ENCODE data around the gene MCTP1. TPM values are rescaled to one million over a fixed set of nuclear protein-coding genes. Genes with fewer than 3 reads are reported as not detected.
"Not testable (repeated sequence)": the region's sequence is repeated elsewhere in the genome, so short reads cannot be mapped to it uniquely, and the experiment has no call there.

The MCTP1 gene
- total RNA-seq, 1 donor from 2014 or later, result not detected

- no peaks in the 10 kb centered on the region for H3K4me1 Mint-ChIP-seq
- DNase-seq, result no peak
- H3K9me3 Mint-ChIP-seq, result no peaks in the 10 kb centered on the region
- H3K4me3 Mint-ChIP-seq, result no peak overlapping the region
- no peaks in the 10 kb centered on the region for H3K36me3 Mint-ChIP-seq (ENCODE audit: low read depth)
- no peak overlapping the region for H3K27ac Mint-ChIP-seq
- H3K27me3 Mint-ChIP-seq, result peaks cover 4% of the 10 kb centered on the region
- intact Hi-C loops (cut with micrococcal nuclease), result no loop called here
Observed at GRCh38 chr5:95235439-95235982, 49.4 kb downstream of the MCTP1 start.

GRCh38 chr5:95229646-95230045 lies 55.2 kb downstream of the MCTP1 start:
- H3K4me1 Mint-ChIP-seq, result no peaks in the 10 kb centered on the region
- intact Hi-C loops (cut with micrococcal nuclease), result no loop called here
- no peak overlapping the region for H3K27ac Mint-ChIP-seq
- no peaks in the 10 kb centered on the region for H3K36me3 Mint-ChIP-seq (ENCODE audit: low read depth)
- no peak overlapping the region for H3K4me3 Mint-ChIP-seq
- H3K9me3 Mint-ChIP-seq, result no peaks in the 10 kb centered on the region
- no peaks in the 10 kb centered on the region for H3K27me3 Mint-ChIP-seq
- DNase-seq, result no peak

- DNase-seq, result no peak
- Mint-ChIP-seq H3K9me3 (no peaks in the 10 kb centered on the region), H3K36me3 (ENCODE audit: low read depth) (no peaks in the 10 kb centered on the region), H3K4me1 (no peaks in the 10 kb centered on the region), H3K4me3 (no peak overlapping the region), H3K27me3 (no peaks in the 10 kb centered on the region), H3K27ac (no peak overlapping the region)
- intact Hi-C loops (cut with micrococcal nuclease), result no loop called here
Observed at GRCh38 chr5:95224701-95225459, 60.0 kb downstream of the MCTP1 start.

GRCh38 chr5:95223566-95224258 lies 61.2 kb downstream of the MCTP1 start:
- no peak for DNase-seq
- no peak overlapping the region for H3K27ac Mint-ChIP-seq
- no peak overlapping the region for H3K4me3 Mint-ChIP-seq
- no peaks in the 10 kb centered on the region for H3K4me1 Mint-ChIP-seq
- intact Hi-C loops (cut with micrococcal nuclease), result no loop called here
- no peaks in the 10 kb centered on the region for H3K36me3 Mint-ChIP-seq (ENCODE audit: low read depth)
- H3K9me3 Mint-ChIP-seq, result no peaks in the 10 kb centered on the region
- H3K27me3 Mint-ChIP-seq, result no peaks in the 10 kb centered on the region

- Mint-ChIP-seq H3K27me3 (no peaks in the 10 kb centered on the region), H3K4me3 (no peak overlapping the region), H3K4me1 (no peaks in the 10 kb centered on the region), H3K27ac (no peak overlapping the region), H3K9me3 (no peaks in the 10 kb centered on the region), H3K36me3 (ENCODE audit: low read depth) (no peaks in the 10 kb centered on the region)
- DNase-seq, result no peak
- intact Hi-C loops (cut with micrococcal nuclease), result no loop called here
Observed at GRCh38 chr5:95222836-95223235, 62.1 kb downstream of the MCTP1 start.

- no peaks in the 10 kb centered on the region for H3K27me3 Mint-ChIP-seq
- no peak overlapping the region for H3K4me3 Mint-ChIP-seq
Observed at GRCh38 chr5:95221234-95221633, 63.7 kb downstream of the MCTP1 start.

GRCh38 chr5:95220381-95220780 lies 64.5 kb downstream of the MCTP1 start:
- Mint-ChIP-seq H3K27ac (no peak overlapping the region), H3K4me3 (no peak overlapping the region), H3K4me1 (no peaks in the 10 kb centered on the region), H3K36me3 (ENCODE audit: low read depth) (no peaks in the 10 kb centered on the region), H3K27me3 (no peaks in the 10 kb centered on the region), H3K9me3 (no peaks in the 10 kb centered on the region)
- intact Hi-C loops (cut with micrococcal nuclease), result no loop called here
- no peak for DNase-seq

More at GRCh38 chr5:95221234-95221633, 63.7 kb downstream of the MCTP1 start:
- no peak for DNase-seq
- intact Hi-C loops (cut with micrococcal nuclease), result no loop called here
- Mint-ChIP-seq H3K9me3 (no peaks in the 10 kb centered on the region), H3K4me1 (no peaks in the 10 kb centered on the region), H3K36me3 (ENCODE audit: low read depth) (no peaks in the 10 kb centered on the region), H3K27ac (no peak overlapping the region)

- no peaks in the 10 kb centered on the region for H3K4me1 Mint-ChIP-seq
- no peaks in the 10 kb centered on the region for H3K27me3 Mint-ChIP-seq
- no peaks in the 10 kb centered on the region for H3K36me3 Mint-ChIP-seq (ENCODE audit: low read depth)
- H3K9me3 Mint-ChIP-seq, result no peaks in the 10 kb centered on the region
- no peak for DNase-seq
- intact Hi-C loops (cut with micrococcal nuclease), result no loop called here
- H3K27ac Mint-ChIP-seq, result no peak overlapping the region
- H3K4me3 Mint-ChIP-seq, result no peak overlapping the region
Observed at GRCh38 chr5:95219411-95219810, 65.5 kb downstream of the MCTP1 start.

GRCh38 chr5:95217881-95218280 lies 67.0 kb downstream of the MCTP1 start:
- H3K9me3 Mint-ChIP-seq, result no peaks in the 10 kb centered on the region
- H3K36me3 Mint-ChIP-seq (ENCODE audit: low read depth), result no peaks in the 10 kb centered on the region
- no peaks in the 10 kb centered on the region for H3K27me3 Mint-ChIP-seq
- no peak overlapping the region for H3K27ac Mint-ChIP-seq
- DNase-seq, result no peak
- H3K4me1 Mint-ChIP-seq, result no peaks in the 10 kb centered on the region
- intact Hi-C loops (cut with micrococcal nuclease), result no loop called here
- H3K4me3 Mint-ChIP-seq, result no peak overlapping the region

- H3K4me3 Mint-ChIP-seq, result no peak overlapping the region
- no peak for DNase-seq
- no peaks in the 10 kb centered on the region for H3K9me3 Mint-ChIP-seq
- H3K27me3 Mint-ChIP-seq, result no peaks in the 10 kb centered on the region
- no peaks in the 10 kb centered on the region for H3K4me1 Mint-ChIP-seq
- H3K36me3 Mint-ChIP-seq (ENCODE audit: low read depth), result no peaks in the 10 kb centered on the region
- no peak overlapping the region for H3K27ac Mint-ChIP-seq
- intact Hi-C loops (cut with micrococcal nuclease), result no loop called here
Observed at GRCh38 chr5:95217351-95217750, 67.5 kb downstream of the MCTP1 start.

- Mint-ChIP-seq H3K27ac (no peak overlapping the region), H3K4me3 (no peak overlapping the region), H3K9me3 (no peaks in the 10 kb centered on the region), H3K36me3 (ENCODE audit: low read depth) (no peaks in the 10 kb centered on the region), H3K27me3 (no peaks in the 10 kb centered on the region), H3K4me1 (no peaks in the 10 kb centered on the region)
- intact Hi-C loops (cut with micrococcal nuclease), result no loop called here
- no peak for DNase-seq
Observed at GRCh38 chr5:95216136-95216955, 68.5 kb downstream of the MCTP1 start.

- H3K9me3 Mint-ChIP-seq; H3K4me3 Mint-ChIP-seq; H3K27me3 Mint-ChIP-seq; H3K27ac Mint-ChIP-seq; DNase-seq; H3K4me1 Mint-ChIP-seq; intact Hi-C loops (cut with micrococcal nuclease); H3K36me3 Mint-ChIP-seq (ENCODE audit: low read depth): not testable (repeated sequence)
Observed at GRCh38 chr5:95207811-95208210, 77.1 kb downstream of the MCTP1 start.

GRCh38 chr5:95194856-95195255 lies 90.0 kb downstream of the MCTP1 start:
- Mint-ChIP-seq H3K27ac (no peak overlapping the region), H3K27me3 (no peaks in the 10 kb centered on the region), H3K4me3 (no peak overlapping the region), H3K4me1 (no peaks in the 10 kb centered on the region), H3K36me3 (ENCODE audit: low read depth) (no peaks in the 10 kb centered on the region), H3K9me3 (no peaks in the 10 kb centered on the region)
- DNase-seq, result no peak
- intact Hi-C loops (cut with micrococcal nuclease), result no loop called here

GRCh38 chr5:95191330-95191729 lies 93.6 kb downstream of the MCTP1 start:
- DNase-seq, result no peak
- Mint-ChIP-seq H3K4me1 (no peaks in the 10 kb centered on the region), H3K9me3 (no peaks in the 10 kb centered on the region), H3K4me3 (no peak overlapping the region), H3K27ac (no peak overlapping the region), H3K36me3 (ENCODE audit: low read depth) (no peaks in the 10 kb centered on the region), H3K27me3 (no peaks in the 10 kb centered on the region)
- intact Hi-C loops (cut with micrococcal nuclease), result no loop called here
